Superior temporal gyrus (tissue), 1 donor: ENCODE results near the gene POLE3.
"Not testable (repeated sequence)": the region's sequence is repeated elsewhere in the genome, so short reads cannot be mapped to it uniquely, and the experiment has no call there.

ENCODE experiments used
- DNase-seq: peaks from one replicate; pipeline ENCODE4 v3.0.0-alpha.2; 2016; ENCODE audit errors: extremely low spot score

POLE3 gene

GRCh38 chr9:113403646-113404045 is 6.8 kb downstream of the POLE3 start:
- no peak for DNase-seq

GRCh38 chr9:113401027-113401792 is 9.3 kb downstream of the POLE3 start, which contains the start of gene ALAD:
Gene ALAD (minus strand): TSS chr9:113401284. CDS start chr9:113393559, 7,725 bp downstream.
- DNase-seq, result peak; percentile 99

DNA sequence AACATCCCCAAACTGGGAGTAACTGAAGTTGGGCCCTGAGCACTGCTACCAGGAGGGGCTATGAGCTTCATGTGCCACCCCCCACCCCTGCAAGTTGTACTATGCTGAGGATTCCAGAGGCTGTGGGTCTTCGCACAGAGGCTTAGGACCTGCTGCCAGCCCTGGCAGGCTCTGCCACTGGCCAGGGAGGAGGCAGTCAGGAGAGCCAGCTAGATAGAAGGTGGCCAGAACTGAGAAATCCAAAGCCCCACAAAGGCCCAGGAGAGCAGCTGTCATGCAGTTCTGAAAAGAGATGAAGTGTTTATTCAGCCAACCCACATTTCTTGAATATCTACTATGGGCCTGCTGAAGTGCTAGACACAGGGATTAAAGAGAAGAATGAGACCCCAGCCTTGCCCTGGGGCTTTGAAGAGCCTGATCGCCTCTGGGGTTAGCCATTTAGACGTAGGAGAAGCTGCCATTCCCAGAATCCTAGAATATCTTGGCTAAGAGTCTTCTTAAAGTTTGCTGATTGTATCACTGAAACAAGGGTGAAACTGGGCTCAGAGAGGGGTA is 10.8 kb downstream of the POLE3 start:
- no peak for DNase-seq

DNA sequence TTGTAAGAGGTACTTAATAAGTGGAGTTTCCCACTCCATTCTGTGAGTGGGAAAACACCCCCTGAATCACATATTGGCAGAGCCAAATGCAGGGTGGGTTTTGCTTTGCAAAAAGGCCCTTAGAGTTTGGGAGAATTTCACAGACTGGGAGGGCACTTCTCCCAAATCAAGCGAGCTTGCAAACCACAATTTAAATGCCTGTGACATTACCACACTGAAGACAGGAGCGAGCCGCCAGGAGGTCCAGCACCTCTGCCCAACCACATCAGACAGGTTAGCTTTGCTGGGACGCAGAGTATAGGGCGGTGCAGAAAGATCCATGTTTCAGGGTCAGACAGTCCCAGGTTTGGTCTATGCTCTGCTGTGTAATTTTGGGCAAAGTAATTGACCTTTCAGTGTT is 11.7 kb downstream of the POLE3 start:
- DNase-seq, result no peak

GRCh38 chr9:113397203-113397631 is 13.3 kb downstream of the POLE3 start:
- DNase-seq, result no peak

- DNase-seq, result no peak
Measured at GRCh38 chr9:113395000-113395861, 15.2 kb downstream of the POLE3 start.

GRCh38 chr9:113393281-113393680 is 17.2 kb downstream of the POLE3 start:
- DNase-seq, result no peak

- no peak for DNase-seq
Measured at GRCh38 chr9:113391917-113392316, 18.6 kb downstream of the POLE3 start.

DNA sequence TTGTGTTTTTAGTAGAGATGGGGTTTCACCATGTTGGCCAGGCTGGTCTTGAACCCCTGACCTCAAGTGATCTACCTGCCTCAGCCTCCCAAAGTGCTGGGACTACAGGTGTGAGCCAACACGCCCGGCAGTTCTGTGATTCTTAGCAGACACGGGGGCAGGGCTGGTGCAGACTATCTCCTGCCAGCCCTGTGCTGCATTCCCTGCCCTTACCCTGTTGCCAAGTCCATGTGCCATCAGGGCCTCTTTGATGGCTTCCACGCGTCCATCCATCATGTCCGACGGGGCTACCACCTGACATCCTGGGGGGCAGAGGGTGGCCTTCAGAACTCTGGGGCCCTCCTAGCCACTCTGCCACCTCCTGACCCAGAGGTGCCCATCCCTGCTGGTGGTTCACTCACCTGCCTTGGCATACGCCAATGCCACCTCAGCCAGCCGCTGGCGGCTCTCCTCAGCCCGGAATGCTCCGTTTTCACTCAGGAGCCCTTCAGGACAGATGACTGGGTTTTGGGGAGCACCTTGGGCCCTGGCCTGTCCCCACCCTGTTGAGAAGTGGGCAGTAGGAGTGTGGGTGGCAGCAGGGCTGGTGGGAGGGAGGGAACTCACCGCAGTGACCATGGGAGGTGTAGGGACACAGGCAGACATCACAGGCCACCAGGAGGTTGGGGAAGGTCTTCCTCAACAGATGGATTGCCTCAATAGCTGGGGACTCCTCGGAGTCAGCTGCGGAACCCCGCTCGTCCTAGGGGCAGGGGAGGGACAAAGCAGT is 20.1 kb downstream of the POLE3 start:
- no peak for DNase-seq

DNA sequence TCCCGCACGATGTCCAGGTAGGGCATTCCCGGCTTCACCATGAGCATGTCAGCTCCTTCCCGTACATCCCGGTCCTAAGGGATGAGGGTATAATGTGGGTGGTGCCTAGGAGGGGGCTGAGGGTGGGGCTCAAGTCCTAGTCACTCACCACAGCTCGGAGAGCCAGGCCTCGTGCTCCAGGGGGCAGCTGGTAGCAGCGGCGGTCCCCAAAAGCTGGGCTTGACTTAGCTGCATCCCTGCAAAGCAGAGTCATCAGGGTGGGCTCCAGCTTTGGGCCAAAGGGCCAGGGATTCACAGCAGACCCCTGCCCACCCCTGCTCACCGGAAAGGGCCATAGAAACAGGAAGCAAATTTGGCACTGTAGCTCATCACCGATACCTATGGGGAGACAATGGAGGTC is 21.0 kb downstream of the POLE3 start:
- DNase-seq, result no peak

DNA sequence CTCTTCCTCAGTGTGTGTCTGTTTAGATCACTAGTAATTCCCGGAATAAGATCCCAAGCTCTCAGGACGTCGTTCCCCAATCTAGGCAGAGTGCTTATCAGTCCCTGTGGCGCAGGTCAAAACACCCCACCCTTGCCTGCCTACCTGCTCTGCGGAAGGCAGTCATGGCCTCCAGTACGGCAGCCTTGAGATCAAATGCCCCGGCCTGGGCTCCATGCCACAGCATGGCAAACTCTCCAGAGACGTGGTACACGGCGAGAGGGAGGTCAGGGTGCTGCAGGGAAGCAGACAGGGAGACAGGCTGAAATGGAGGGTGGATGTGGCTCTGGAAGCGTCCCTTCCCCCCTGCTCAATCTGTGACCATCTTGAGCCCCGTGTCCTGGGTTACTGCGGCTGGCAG is 21.6 kb downstream of the POLE3 start:
- DNase-seq, result no peak

- DNase-seq, result no peak
Measured at GRCh38 chr9:113387560-113388230, 22.8 kb downstream of the POLE3 start.

GRCh38 chr9:113386571-113387393 is 23.7 kb downstream of the POLE3 start:
- DNase-seq, result no peak

GRCh38 chr9:113381909-113382411 is 28.5 kb downstream of the POLE3 start:
- no peak for DNase-seq

DNA sequence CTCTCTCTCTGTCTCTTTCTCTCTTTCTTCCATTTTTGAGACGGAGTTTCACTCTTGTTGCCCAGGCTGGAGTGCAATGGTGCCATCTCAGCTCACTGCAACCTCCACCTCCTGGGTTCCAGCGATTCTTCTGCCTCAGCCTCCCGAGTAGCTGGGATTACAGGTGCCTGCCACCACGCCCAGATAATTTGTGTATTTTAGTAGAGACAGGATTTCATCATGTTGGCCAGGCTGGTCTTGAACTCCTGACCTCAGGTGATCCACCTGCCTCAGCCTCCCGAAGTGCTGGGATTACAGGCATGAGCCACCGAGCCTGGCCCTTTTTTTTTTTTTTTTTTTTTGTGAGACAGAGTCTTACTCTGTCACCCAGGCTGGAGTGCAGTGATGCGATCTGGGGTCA is 29.0 kb downstream of the POLE3 start:
- not testable (repeated sequence) for DNase-seq

GRCh38 chr9:113380869-113381378 is 29.6 kb downstream of the POLE3 start:
- DNase-seq, result no peak

DNA sequence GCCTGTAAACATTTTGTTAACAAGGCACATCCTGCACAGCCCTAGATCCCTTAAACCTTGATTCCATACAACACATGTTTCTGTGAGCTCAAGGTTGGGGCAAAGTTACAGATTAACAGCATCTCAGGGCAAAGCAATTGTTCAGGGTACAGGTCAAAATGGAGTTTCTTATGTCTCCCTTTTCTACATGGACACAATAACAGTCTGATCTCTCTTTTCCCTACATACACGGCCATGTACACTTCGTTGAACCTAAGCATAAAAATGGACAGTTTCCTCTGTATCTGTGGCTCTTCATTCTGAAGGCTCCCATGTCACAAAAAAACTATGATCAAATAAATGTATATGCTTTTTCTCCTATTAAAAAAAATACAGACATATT is 30.7 kb downstream of the POLE3 start:
- not testable (repeated sequence) for DNase-seq

DNA sequence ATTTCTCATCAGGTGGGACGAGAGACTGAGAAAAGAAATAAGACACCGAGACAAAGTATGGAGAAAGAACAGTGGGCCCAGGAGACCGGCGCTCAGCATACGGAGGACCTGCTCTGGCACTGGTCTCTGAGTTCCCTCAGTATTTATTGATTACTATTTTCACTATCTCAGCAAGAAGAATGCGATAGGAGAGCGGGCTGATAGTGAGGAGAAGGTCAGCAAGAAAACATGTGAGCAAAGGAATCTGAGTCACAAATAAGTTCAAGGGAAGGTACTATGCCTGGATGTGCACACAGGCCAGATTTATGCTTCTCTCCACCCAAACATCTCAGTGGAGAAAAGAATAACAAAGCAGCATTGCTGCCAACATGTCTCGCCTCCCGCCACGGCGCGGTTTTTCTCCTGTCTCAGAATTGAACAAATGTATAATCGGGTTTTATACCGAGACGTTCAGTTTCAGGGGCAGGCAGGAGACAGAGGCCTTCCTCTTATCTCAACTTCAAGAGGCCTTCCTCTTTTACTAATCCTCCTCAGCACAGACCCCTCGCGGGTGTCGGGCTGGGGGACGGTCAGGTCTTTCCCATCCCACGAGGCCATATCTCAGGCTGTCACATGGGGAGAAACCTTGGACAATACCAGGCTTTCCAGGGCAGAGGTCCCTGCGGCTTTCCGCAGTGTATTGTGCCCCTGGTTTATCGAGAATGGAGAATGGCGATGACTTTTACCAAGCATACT is 31.2 kb downstream of the POLE3 start:
- not testable (repeated sequence) for DNase-seq
